PC-3 (cell line): Measurements from ENCODE around the gene EIF2AK3. TPM values are rescaled to one million over a fixed set of nuclear protein-coding genes. Genes with fewer than 3 reads are reported as not detected.

ENCODE experiments used
- ATAC-seq: fragments of 200-7000 bp; cut with Tn5 transposase; 2 replicates; pipeline ENCODE4 v1.9.1; 2020; ENCODE audit warnings: mild to moderate bottlenecking, moderate library complexity
- BruUV-seq: library from RNA; stranded (reverse); fragments of 400-500 nt; replicated peaks from 2 replicates; lab custom pipeline; 2021; lab: Mats Ljungman, UMichigan
- CTCF ChIA-PET: fragments of 300-600 bp; sonication (Branson Sonifier 250); formaldehyde crosslinking; loops from one replicate; lab custom pipeline; 2022; ENCODE audit warnings: antibody characterized with exemption; lab: Charles Lee
- POLR2A ChIA-PET: fragments of 300-600 bp; sonication (Branson Sonifier 250); formaldehyde crosslinking; loops from one replicate; lab custom pipeline; 2022; ENCODE audit warnings: antibody characterized with exemption; ENCODE audit not compliant: unreplicated experiment; lab: Charles Lee
- DNase-seq: peaks from one replicate; pipeline ENCODE4 v3.0.0-alpha.2; 2015
- H2AFZ ChIP-seq: fragments of 300-600 bp; sonication (generic); 2 replicates; pipeline ENCODE4 v1.6.0; 2016; ENCODE audit warnings: antibody characterized with exemption, low read length
- H3F3A ChIP-seq: fragments of 300-600 bp; sonication (generic); one replicate; pipeline ENCODE4 v1.6.0; 2017; ENCODE audit warnings: antibody characterized with exemption, low read length, control low read depth, mild to moderate bottlenecking; ENCODE audit not compliant: unreplicated experiment
- H3K27ac ChIP-seq: fragments of 300-600 bp; sonication (generic); 2 replicates; pipeline ENCODE4 v1.5.1; 2016; ENCODE audit warnings: mild to moderate bottlenecking, low read length
- H3K27me3 ChIP-seq: fragments of 300-600 bp; sonication (generic); 2 replicates; pipeline ENCODE4 v1.6.1; 2016; ENCODE audit warnings: low read length, mixed read lengths
- H3K36me3 ChIP-seq: fragments of 300-600 bp; sonication (generic); 2 replicates; pipeline ENCODE4 v1.6.1; 2016; ENCODE audit warnings: low read depth, mixed run types, low read length, mixed read lengths
- H3K4me1 ChIP-seq: fragments of 300-600 bp; sonication (generic); 2 replicates; pipeline ENCODE4 v1.5.1; 2016; ENCODE audit warnings: low read length; ENCODE audit not compliant: insufficient read depth
- H3K4me2 ChIP-seq: fragments of 300-600 bp; sonication (generic); 2 replicates; pipeline ENCODE4 v1.6.0; 2016; ENCODE audit warnings: low read length
- H3K4me3 ChIP-seq: fragments of 300-600 bp; sonication (generic); 2 replicates; pipeline ENCODE4 v1.5.1; 2016; ENCODE audit warnings: mild to moderate bottlenecking, low read length, mixed read lengths
- H3K79me2 ChIP-seq: fragments of 300-600 bp; sonication (generic); 2 replicates; pipeline ENCODE4 v1.6.1; 2017; ENCODE audit warnings: low read length, mixed read lengths
- H3K9ac ChIP-seq: fragments of 300-600 bp; sonication (generic); 2 replicates; pipeline ENCODE4 v1.6.0; 2016; ENCODE audit warnings: mild to moderate bottlenecking, low read length
- H3K9me2 ChIP-seq: fragments of 300-600 bp; sonication (generic); replicated peaks from 2 replicates; pipeline ENCODE4 v1.6.1; 2016; ENCODE audit warnings: mixed run types, low read length, mixed read lengths
- H3K9me3 ChIP-seq: fragments of 300-600 bp; sonication (generic); 2 replicates; pipeline ENCODE4 v1.6.1; 2016; ENCODE audit warnings: low read length, mixed read lengths
- H4K20me1 ChIP-seq: fragments of 300-600 bp; sonication (generic); 2 replicates; pipeline ENCODE4 v1.6.1; 2016; ENCODE audit warnings: low read length, mixed read lengths
- CTCF ChIP-seq: fragments of 300-600 bp; sonication (generic); conservative IDR thresholded peaks from 2 replicates; pipeline ENCODE4 v1.5.1; 2017; ENCODE audit warnings: antibody characterized with exemption, low read depth, mild to moderate bottlenecking, low read length
- EZH2 ChIP-seq: fragments of 300-600 bp; sonication (generic); IDR thresholded peaks from one replicate; pipeline ENCODE4 v1.6.1; 2017; ENCODE audit warnings: antibody characterized with exemption, mild to moderate bottlenecking, low read length; ENCODE audit not compliant: unreplicated experiment
- EZH2phosphoT487 ChIP-seq: fragments of 300-600 bp; sonication (generic); IDR thresholded peaks from 2 replicates; pipeline ENCODE4 v1.6.1; 2018; ENCODE audit warnings: mild to moderate bottlenecking, antibody characterized with exemption, low read length, borderline replicate concordance
- intact Hi-C: fragments of 100-400 bp; cut with micrococcal nuclease; formaldehyde crosslinking; loops from 2 replicates; pipeline ENCODE4 v1.9.0; 2023
- total RNA-seq: library from RNA; depleted of rRNA; stranded (reverse); fragments of >200 nt; gene quantifications from 2 replicates; pipeline ENCODE4 v1.2.3, GENCODE V29; 2014

EIF2AK3 gene
- total RNA-seq, 1 experiment from 2014 or later: 10.7 TPM

GRCh38 chr2:88671786-88672427, 44.6 kb upstream of the EIF2AK3 start:
- Histone ChIP-seq H3K9me2 (no peaks in the 10 kb centered on the region), H3K4me2 (no peak overlapping the region), H3K27ac (no peak overlapping the region), H3F3A (no peaks in the 10 kb centered on the region), H3K36me3 (no peaks in the 10 kb centered on the region), H3K27me3 (no peaks in the 10 kb centered on the region), H3K9ac (no peak overlapping the region), H3K79me2 (no peaks in the 10 kb centered on the region), H3K4me1 (peaks cover 15% of the 10 kb centered on the region), H2AFZ (no peak overlapping the region), H3K9me3 (no peaks in the 10 kb centered on the region), H3K4me3 (no peak overlapping the region), H4K20me1 (no peaks in the 10 kb centered on the region)
- peak; percentile 85 for DNase-seq
- ChIA-PET POLR2A (no interaction called here), CTCF (interaction anchor here (0.6 to 1.0 kb wide), 4 partner anchors 27 to 526 kb away, joined by 4 to 11 read pairs (median 4); no protein-coding TSS in a partner anchor)
- BruUV-seq: no TSS peak
- intact Hi-C loops: no loop called here
- TF ChIP-seq CTCF (peak; percentile 92), EZH2 (no peak), EZH2phosphoT487 (no peak)
- ATAC-seq: peak; percentile 65

- peak; percentile 80 for DNase-seq
- Histone ChIP-seq H3K9me2 (no peaks in the 10 kb centered on the region), H3F3A (no peaks in the 10 kb centered on the region), H3K36me3 (no peaks in the 10 kb centered on the region), H3K9me3 (no peaks in the 10 kb centered on the region), H3K4me3 (no peak overlapping the region), H3K9ac (no peak overlapping the region), H3K79me2 (no peaks in the 10 kb centered on the region), H3K27me3 (no peaks in the 10 kb centered on the region), H3K27ac (peak overlapping the region; percentile 69), H3K4me1 (peaks cover 20% of the 10 kb centered on the region), H2AFZ (peak overlapping the region; percentile 29; the same call in 1 of the 2 replicates), H3K4me2 (peak overlapping the region; percentile 29), H4K20me1 (no peaks in the 10 kb centered on the region)
- intact Hi-C loops: loop anchor here (1.0 to 5.0 kb wide), 4 partner anchors 31 to 477 kb away; partner anchors contain the start of gene EIF2AK3
- BruUV-seq: no TSS peak
- peak; percentile 90 for TF ChIP-seq CTCF
- no peak for TF ChIP-seq EZH2
- TF ChIP-seq EZH2phosphoT487: no peak
- CTCF ChIA-PET: interaction anchor here (0.6 to 1.5 kb wide), 7 partner anchors 11 to 510 kb away, joined by 3 to 10 read pairs (median 5); no protein-coding TSS in a partner anchor
- POLR2A ChIA-PET: interaction anchor here (0.7 to 0.8 kb wide), 2 partner anchors 35 to 70 kb away, joined by 4 read pairs; no protein-coding TSS in a partner anchor
- peak; percentile 60 for ATAC-seq
These were observed 42.4 kb upstream of the EIF2AK3 start for GRCh38 chr2:88669482-88670214.
